ENCODE results near the gene ZBED1.

The ZBED1 gene

GRCh38 chrX:2500803-2501558 lies at the start of gene ZBED1, which contains the start of gene DHRSX:
Gene ZBED1 (minus strand): TSS chrX:2500976. CDS start chrX:2490719, 10,257 bp downstream.
Gene DHRSX (minus strand): TSS chrX:2500976. CDS start chrX:2500925, 51 bp downstream.
- DNase-seq = peak; percentile 69

DNA sequence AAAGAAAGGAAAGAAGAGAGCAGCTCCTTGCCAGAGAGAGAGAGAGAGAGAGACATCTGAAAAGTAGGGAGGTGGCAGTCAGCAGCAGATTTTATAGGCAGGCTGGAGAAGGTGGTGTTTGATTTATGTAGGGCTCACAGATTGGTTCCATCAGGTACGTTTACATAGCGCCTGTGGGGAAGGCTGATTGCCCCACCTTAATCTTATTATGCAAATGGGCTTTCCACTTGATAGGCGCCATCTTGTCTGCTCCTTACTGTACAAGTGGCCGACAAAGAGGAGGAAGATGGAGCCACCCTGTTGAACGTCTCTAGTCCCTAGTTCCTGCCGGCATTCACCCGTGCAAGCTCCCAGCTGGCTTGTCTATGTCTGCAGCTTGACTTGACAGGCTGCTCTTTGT lies 49.1 kb upstream of the ZBED1 start:
- H3K9me3 Mint-ChIP-seq = peaks cover 15% of the 10 kb centered on the region
- H3K27ac Mint-ChIP-seq = no peak overlapping the region
- DNase-seq (no peak), ATAC-seq (no peak)
- H3K4me3 Mint-ChIP-seq = no peak overlapping the region
- no peaks in the 10 kb centered on the region for H3K4me1 Mint-ChIP-seq
- no peaks in the 10 kb centered on the region for H3K36me3 Mint-ChIP-seq (ENCODE audit: low read depth)
- H3K27me3 Mint-ChIP-seq = peaks cover 7% of the 10 kb centered on the region

More at GRCh38 chrX:2500803-2501558, at the start of gene ZBED1, which contains the start of gene DHRSX:
- Mint-ChIP-seq H3K4me1 (peaks cover 28% of the 10 kb centered on the region), H3K9me3 (no peaks in the 10 kb centered on the region), H3K36me3 (ENCODE audit: low read depth) (peaks cover 10% of the 10 kb centered on the region), H3K27ac (peak within 1 kb of the TSS; percentile 79), H3K27me3 (no peaks in the 10 kb centered on the region), H3K4me3 (peak within 1 kb of the TSS; percentile 80)
- peak; percentile 61 for ATAC-seq

DNA sequence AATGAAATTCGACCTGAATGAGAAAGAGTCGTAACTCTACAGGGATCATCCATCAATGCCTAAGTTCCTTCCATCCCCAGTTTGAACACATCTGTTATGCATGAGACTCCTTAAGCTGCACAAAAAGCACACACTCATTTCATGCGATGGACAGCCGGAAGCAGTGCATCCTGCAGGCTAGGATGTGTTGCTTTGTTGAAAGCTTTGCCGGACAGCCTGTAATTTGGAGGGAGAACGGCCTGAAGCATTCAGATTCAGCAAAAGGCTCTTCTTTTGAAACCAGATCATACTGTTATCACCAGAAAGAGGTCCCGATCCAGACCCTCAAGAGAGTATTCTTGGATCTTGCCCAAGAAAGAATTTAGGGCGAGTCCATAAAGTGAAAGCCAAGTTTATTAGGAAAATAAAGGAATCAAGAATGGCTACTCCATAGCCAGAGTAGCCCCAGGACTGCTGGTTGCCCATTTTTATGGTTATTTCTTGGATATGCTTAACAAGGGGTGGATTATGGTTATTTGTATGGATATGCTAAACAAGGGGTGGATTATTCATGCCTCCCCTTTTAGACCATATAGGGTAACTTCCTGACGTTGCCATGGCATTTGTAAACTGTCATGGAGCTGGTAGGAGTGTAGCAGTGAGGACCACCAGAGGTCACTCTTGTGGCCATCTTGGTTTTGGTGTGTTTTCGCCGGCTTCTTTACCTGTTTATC lies 48.1 kb upstream of the ZBED1 start:
- no peaks in the 10 kb centered on the region for H3K36me3 Mint-ChIP-seq (ENCODE audit: low read depth)

DNA sequence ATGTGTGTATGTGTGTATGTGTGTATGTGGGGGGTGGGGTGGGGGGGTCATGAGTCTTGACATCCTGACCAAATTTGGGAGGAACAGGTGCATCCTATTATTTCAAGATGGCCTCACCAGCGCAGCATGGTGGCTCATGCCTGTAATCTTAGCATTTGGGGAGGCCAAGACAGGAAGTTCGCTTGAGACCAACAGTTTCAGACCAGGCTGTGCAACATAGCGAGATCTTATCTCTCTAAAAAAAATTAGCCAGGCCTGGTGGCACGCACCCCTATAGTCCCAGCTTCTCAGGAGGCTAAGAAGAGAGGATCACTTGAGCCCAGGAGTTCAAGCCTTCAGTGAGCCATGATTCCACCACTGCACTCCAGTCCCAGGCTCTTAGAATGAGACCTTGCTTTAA lies 47.0 kb upstream of the ZBED1 start:
- Mint-ChIP-seq H3K27ac (no peak overlapping the region), H3K4me1 (no peaks in the 10 kb centered on the region), H3K27me3 (peaks cover 3% of the 10 kb centered on the region), H3K4me3 (no peak overlapping the region), H3K9me3 (peaks cover 15% of the 10 kb centered on the region), H3K36me3 (ENCODE audit: low read depth) (no peaks in the 10 kb centered on the region)
- DNase-seq (no peak), ATAC-seq (no peak)

More for the DNA sequence above, 48.1 kb upstream of the ZBED1 start:
- Mint-ChIP-seq H3K4me1 (no peaks in the 10 kb centered on the region), H3K9me3 (peaks cover 15% of the 10 kb centered on the region), H3K27ac (no peak overlapping the region), H3K4me3 (no peak overlapping the region), H3K27me3 (peaks cover 5% of the 10 kb centered on the region)
- ATAC-seq = no peak
- no peak for DNase-seq

- no peaks in the 10 kb centered on the region for H3K27me3 Mint-ChIP-seq
- H3K4me3 Mint-ChIP-seq = no peak overlapping the region
- H3K36me3 Mint-ChIP-seq (ENCODE audit: low read depth) = no peaks in the 10 kb centered on the region
- H3K9me3 Mint-ChIP-seq = peaks cover 15% of the 10 kb centered on the region
- no peak overlapping the region for H3K27ac Mint-ChIP-seq
- ATAC-seq (no peak), DNase-seq (no peak)
- H3K4me1 Mint-ChIP-seq = no peaks in the 10 kb centered on the region
Measured at GRCh38 chrX:2546496-2546895, 45.7 kb upstream of the ZBED1 start.

DNA sequence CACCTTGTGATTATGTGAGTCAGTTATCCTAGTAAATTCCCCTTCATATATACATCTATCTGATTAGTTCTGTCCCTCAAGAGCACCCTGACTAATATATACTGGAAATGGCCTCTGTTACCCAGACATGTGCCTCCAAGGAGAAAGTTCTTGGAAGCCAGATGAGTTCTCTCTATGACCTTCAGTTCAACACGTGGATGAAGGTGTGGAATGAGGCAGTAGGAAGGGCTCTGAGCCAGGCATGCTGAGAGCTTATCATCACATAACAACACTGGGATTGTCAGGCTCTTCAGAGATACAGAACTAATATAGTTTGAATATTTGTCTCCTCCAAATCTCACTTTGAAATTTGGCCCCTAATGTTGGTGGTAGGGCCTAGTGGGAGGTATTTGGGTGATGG lies 44.4 kb upstream of the ZBED1 start:
- Mint-ChIP-seq H3K27me3 (no peaks in the 10 kb centered on the region), H3K9me3 (peaks cover 15% of the 10 kb centered on the region), H3K27ac (no peak overlapping the region), H3K36me3 (ENCODE audit: low read depth) (no peaks in the 10 kb centered on the region), H3K4me3 (no peak overlapping the region), H3K4me1 (no peaks in the 10 kb centered on the region)
- ATAC-seq (no peak), DNase-seq (no peak)

- Mint-ChIP-seq H3K4me1 (no peaks in the 10 kb centered on the region), H3K4me3 (no peak overlapping the region), H3K27me3 (no peaks in the 10 kb centered on the region), H3K27ac (no peak overlapping the region), H3K36me3 (ENCODE audit: low read depth) (no peaks in the 10 kb centered on the region), H3K9me3 (peaks cover 15% of the 10 kb centered on the region)
- DNase-seq (no peak), ATAC-seq (no peak)
Measured at GRCh38 chrX:2542826-2543521, 42.2 kb upstream of the ZBED1 start.

- Mint-ChIP-seq H3K36me3 (ENCODE audit: low read depth) (no peaks in the 10 kb centered on the region), H3K4me1 (no peaks in the 10 kb centered on the region), H3K9me3 (peaks cover 13% of the 10 kb centered on the region), H3K27ac (no peak overlapping the region), H3K27me3 (peaks cover 3% of the 10 kb centered on the region), H3K4me3 (no peak overlapping the region)
- no peak for ATAC-seq
- no peak for DNase-seq
Measured at GRCh38 chrX:2541603-2542002, 40.8 kb upstream of the ZBED1 start.

DNA sequence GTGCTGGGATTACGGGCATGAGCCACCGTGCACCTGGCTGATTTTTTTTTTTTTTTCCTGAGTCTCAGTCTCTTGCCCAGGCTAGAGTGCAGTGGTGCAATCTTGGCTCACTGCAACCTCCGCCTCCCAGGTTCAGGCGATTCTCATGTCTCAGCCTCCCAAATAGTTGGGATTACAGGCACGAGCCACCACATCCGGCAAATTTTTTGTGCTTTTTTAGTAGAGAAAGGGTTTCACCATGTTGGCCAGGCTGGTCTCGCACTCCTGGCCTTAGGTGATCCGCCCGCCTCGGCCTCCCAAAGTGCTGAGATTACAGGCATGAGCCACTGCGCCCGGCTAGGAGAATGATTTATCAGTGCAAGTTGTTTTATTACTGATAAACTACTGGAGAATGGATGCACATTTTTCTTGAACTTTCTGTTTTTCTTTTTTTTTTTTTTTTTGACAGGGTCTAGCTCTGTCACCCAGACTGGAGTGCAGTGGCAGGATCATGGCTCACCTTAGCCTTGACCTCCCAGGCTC lies 39.7 kb upstream of the ZBED1 start:
- H3K36me3 Mint-ChIP-seq (ENCODE audit: low read depth) = no peaks in the 10 kb centered on the region
- H3K27ac Mint-ChIP-seq = no peak overlapping the region
- no peaks in the 10 kb centered on the region for H3K4me1 Mint-ChIP-seq
- peaks cover 2% of the 10 kb centered on the region for H3K9me3 Mint-ChIP-seq
- H3K4me3 Mint-ChIP-seq = no peak overlapping the region
- DNase-seq (no peak), ATAC-seq (no peak)
- peaks cover 3% of the 10 kb centered on the region for H3K27me3 Mint-ChIP-seq

DNA sequence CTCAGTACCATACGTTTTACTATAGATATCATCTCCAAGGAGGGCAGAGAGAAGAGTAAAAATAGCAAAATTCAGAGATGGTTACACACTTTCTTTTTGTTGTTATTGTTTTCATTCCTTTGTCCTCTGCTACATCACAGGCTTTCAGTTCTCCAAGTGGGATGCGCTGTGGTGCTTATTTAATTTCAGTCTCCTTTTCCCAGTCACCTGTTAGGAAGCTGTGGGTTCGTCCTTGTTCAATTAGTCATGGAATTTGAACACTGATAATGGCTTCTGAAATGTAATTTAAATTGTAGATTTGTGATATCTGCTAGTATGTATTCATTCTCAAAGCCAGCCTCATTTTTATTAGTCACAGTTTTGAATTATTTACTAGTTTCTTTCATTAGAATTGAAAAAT lies 38.8 kb upstream of the ZBED1 start:
- DNase-seq = no peak
- no peak for ATAC-seq
- H3K27me3 Mint-ChIP-seq = peaks cover 5% of the 10 kb centered on the region
- no peaks in the 10 kb centered on the region for H3K9me3 Mint-ChIP-seq
- H3K27ac Mint-ChIP-seq = no peak overlapping the region
- H3K4me1 Mint-ChIP-seq = no peaks in the 10 kb centered on the region
- no peaks in the 10 kb centered on the region for H3K36me3 Mint-ChIP-seq (ENCODE audit: low read depth)
- H3K4me3 Mint-ChIP-seq = no peak overlapping the region

DNA sequence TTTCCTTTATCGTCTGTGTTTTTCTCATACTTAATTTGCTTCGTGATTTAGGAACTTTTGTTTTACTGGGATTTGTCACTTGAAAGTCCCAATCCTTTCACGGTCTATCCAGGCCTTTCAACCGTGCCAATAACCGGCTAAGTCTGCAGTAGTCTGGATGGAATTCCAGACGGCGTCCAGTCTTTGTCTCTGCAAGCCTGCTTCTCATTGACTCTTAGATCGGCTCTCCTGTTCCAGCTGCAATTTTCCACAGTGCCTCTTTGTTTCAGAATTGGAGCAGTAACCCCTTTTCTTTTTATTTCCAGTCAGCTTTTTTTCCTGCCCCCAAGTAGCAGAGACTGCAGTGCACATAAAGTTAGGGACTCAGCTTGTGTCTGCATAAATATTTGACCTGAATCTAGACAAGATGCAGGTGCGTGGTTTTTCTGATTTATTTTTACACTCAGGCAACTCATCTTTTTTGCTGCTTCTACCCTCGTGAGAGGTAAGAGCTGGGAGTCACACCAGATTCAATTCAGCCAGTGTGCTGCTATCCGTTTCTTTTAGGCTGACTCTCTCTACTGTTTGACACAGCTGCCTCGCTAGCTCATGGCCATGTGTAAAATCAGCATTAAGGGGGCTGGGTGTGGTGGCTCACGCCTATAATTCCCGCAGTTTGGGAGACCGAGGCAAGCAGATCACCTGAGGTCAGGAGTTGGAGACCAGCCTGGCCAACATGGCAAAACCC lies 37.4 kb upstream of the ZBED1 start:
- DNase-seq = no peak
- Mint-ChIP-seq H3K4me1 (no peaks in the 10 kb centered on the region), H3K36me3 (ENCODE audit: low read depth) (no peaks in the 10 kb centered on the region), H3K27me3 (peaks cover 6% of the 10 kb centered on the region), H3K4me3 (no peak overlapping the region), H3K27ac (no peak overlapping the region), H3K9me3 (no peaks in the 10 kb centered on the region)
- no peak for ATAC-seq

- DNase-seq = no peak
- Mint-ChIP-seq H3K27ac (no peak overlapping the region), H3K9me3 (no peaks in the 10 kb centered on the region), H3K36me3 (ENCODE audit: low read depth) (no peaks in the 10 kb centered on the region), H3K4me1 (no peaks in the 10 kb centered on the region), H3K27me3 (peaks cover 6% of the 10 kb centered on the region), H3K4me3 (no peak overlapping the region)
- no peak for ATAC-seq
Measured at GRCh38 chrX:2536974-2537373, 36.2 kb upstream of the ZBED1 start.

DNA sequence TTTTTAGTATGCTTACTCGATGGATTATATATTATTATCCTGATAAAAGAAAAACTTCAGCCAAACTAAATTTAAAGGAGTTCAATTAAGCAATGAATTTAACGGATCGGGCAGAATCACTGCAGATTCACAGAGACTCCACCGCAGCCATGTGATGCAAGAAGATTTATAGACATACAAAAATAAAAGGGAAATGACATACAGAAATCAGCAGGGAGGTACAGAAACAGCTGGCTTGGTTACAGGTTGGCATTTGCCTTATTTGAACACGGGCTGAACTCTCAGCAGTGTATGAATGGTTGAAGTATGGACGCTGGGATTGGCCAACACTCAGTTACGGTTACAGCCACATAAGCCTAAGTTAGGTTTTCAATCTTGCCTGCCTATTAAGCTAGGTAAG lies 35.4 kb upstream of the ZBED1 start:
- no peak for DNase-seq

More for the DNA sequence above, 35.4 kb upstream of the ZBED1 start:
- Mint-ChIP-seq H3K36me3 (ENCODE audit: low read depth) (no peaks in the 10 kb centered on the region), H3K4me3 (no peak overlapping the region), H3K27ac (no peak overlapping the region), H3K9me3 (no peaks in the 10 kb centered on the region), H3K27me3 (peaks cover 6% of the 10 kb centered on the region), H3K4me1 (no peaks in the 10 kb centered on the region)
- no peak for ATAC-seq

Data from activated naive CD8-positive, alpha-beta T cell treated with anti-CD3 and anti-CD28 coated beads, Interleukin-2, amount 50 U/mL, for 24 hours (primary cell).